Pancreas (tissue), 10 donors: Measurements from ENCODE around the gene MS4A6E. TPM values are rescaled to one million over a fixed set of nuclear protein-coding genes. Genes with fewer than 3 reads are reported as not detected.
A peak's percentile ranks its signal among the peaks of the same experiment; 100 is the strongest.

Source experiments
- ATAC-seq, 4 donors: fragments of 200-7000 bp; cut with Tn5 transposase; one replicate each; pipeline versions ENCODE4 v1.8.0 to v1.9.1; 2020; ENCODE audit warnings: mild to moderate bottlenecking in 4 of 4, moderate library complexity in 4 of 4
- DNase-seq, 6 donors: peaks; one replicate each; pipeline ENCODE4 v3.0.0-alpha.2; 2020
- FAIRE-seq: peaks from 2 replicates; lab custom pipeline; 2012; peaks lifted over from hg19 to GRCh38; lab: Jason Lieb, UNC
- H3K27ac ChIP-seq, 4 donors: fragments of 200-600 bp; sonication (generic); 1 replicate in 3 of 4; 2 replicates in 1 of 4; pipeline versions ENCODE4 v1.5.0 to v1.8.0; 2020
- H3K27me3 ChIP-seq, 4 donors: fragments of 200-600 bp; one replicate each; pipeline ENCODE4 v1.8.0; 2021
- H3K36me3 ChIP-seq, 3 donors: fragments of 200-600 bp; sonication (generic) in 1 of 3; one replicate each; pipeline versions ENCODE4 v1.5.0 to v1.8.0; 2020 to 2021
- H3K4me1 ChIP-seq, 3 donors: fragments of 200-600 bp; one replicate each; pipeline ENCODE4 v1.8.0; 2021
- H3K4me3 ChIP-seq, 4 donors: fragments of 200-600 bp; sonication (generic) in 2 of 4; one replicate each; pipeline versions ENCODE4 v1.5.0 to v1.8.0; 2020 to 2021
- H3K9me3 ChIP-seq, 4 donors: fragments of 200-600 bp; one replicate each; pipeline ENCODE4 v1.8.0; 2021
- CTCF ChIP-seq, 4 donors: fragments of 200-600 bp; sonication (generic) in 3 of 4; IDR thresholded peaks; one replicate each; pipeline versions ENCODE4 v1.5.0 to v1.8.0; 2021; ENCODE audit warnings: antibody characterized with exemption in 4 of 4
- intact Hi-C, 3 donors: fragments of 100-400 bp; cut with DNase I; formaldehyde crosslinking; loops; one replicate each; pipeline versions ENCODE4 v1.11.1 to v1.14.2; 2022
- polyA plus RNA-seq, 2 donors: library from polyadenylated mRNA; stranded (reverse); fragments of 200-250 nt; gene quantifications; one replicate each; pipeline ENCODE4 v1.2.3, GENCODE V29; 2013
- total RNA-seq, 6 donors: library from RNA; stranded (reverse); fragmentation: NEBNext Ultra II Directional in 4 of 6; extraction: Animal tissue kit (Norgen Biotek cat#: 25700) in 4 of 6; gene quantifications; one replicate each; pipeline versions ENCODE4 v1.2.1 to v1.2.4, GENCODE V29; 2021 to 2023
- donor health status: healthy with polysubstance abuse.
- donor health status: DM: no; HTN: no; CAD: no; lungs with moderate emphysema.
- donor health status: DM: no; HTN: no; CAD: no.
- donor health status: control.
- donor health status: control.
- donor health status: Bipolar disorder and iron deficiency.
- donor health status: DM: yes; HTN: yes; CAD: no.
- donor health status: DM: no; HTN: no; CAD: no.
- donor health status: DM: no; HTN: no; CAD: no.
- donor health status: DM: yes; HTN: yes; CAD: no.

Gene MS4A6E
- total and polyA plus RNA-seq, 8 donors, result not detected

- Histone ChIP-seq H3K36me3 (no peaks in the 10 kb centered on the region), H3K27me3 (peaks cover 0 to under 1% (median 0%) of the 10 kb centered on the region in 4 donors), H3K27ac (peak overlapping the region in 1 of 4 donors; percentile 42), H3K4me1 (no peaks in the 10 kb centered on the region), H3K4me3 (no peak overlapping the region), H3K9me3 (no peaks in the 10 kb centered on the region)
- intact Hi-C loops, result no loop called here
- FAIRE-seq (no peak), ATAC-seq (peak in 1 of 4 donors; percentile 27), DNase-seq (no peak)
- TF ChIP-seq CTCF (IDR thresholded peaks at IDR 0.05), result no peak
These were observed 63.4 kb downstream of the MS4A6E start for GRCh38 chr11:60390419-60390818.

Other genes starting within 250 kb of the MS4A6E start
- under 1 TPM in 5 of 6 donors, not detected in 1; 0.09 to 0.93 (median 0.52) TPM for gene MS4A2, start 238.6 kb upstream of the MS4A6E start, total RNA-seq
- under 1 TPM; 0.04 to 0.35 TPM for gene MS4A2, start 238.6 kb upstream of the MS4A6E start, polyA plus RNA-seq
- 10 to 100 TPM in 3 of 6 donors, 1 to 10 TPM in 3; 3.1 to 69.3 (median 17.6) TPM for gene MS4A6A, start 144.2 kb upstream of the MS4A6E start, total RNA-seq
- 1 to 10 TPM; 6.8 to 7.2 TPM for gene MS4A6A, start 144.2 kb upstream of the MS4A6E start, polyA plus RNA-seq
- gene MS4A4E, start 84.1 kb upstream of the MS4A6E start, total RNA-seq, result 1 to 10 TPM in 1 of 6 donors, under 1 TPM in 4, not detected in 1; 0.24 to 3.3 (median 0.52) TPM
- under 1 TPM; 0.14 to 0.34 TPM for gene MS4A4E, start 84.1 kb upstream of the MS4A6E start, polyA plus RNA-seq
- 10 to 100 TPM in 1 of 6 donors, 1 to 10 TPM in 3, under 1 TPM in 2; 0.43 to 18.9 (median 4.8) TPM for gene MS4A4A, start 46.6 kb upstream of the MS4A6E start, total RNA-seq
- gene MS4A4A, start 46.6 kb upstream of the MS4A6E start, polyA plus RNA-seq, result 1 to 10 TPM in 1 of 2 donors, under 1 TPM in 1; 0.89 to 2.2 TPM
- gene MS4A7, start 51.3 kb downstream of the MS4A6E start, total RNA-seq, result 10 to 100 TPM in 3 of 6 donors, 1 to 10 TPM in 3; 1.4 to 26.2 (median 7.3) TPM
- gene MS4A7, start 51.3 kb downstream of the MS4A6E start, polyA plus RNA-seq, result 1 to 10 TPM; 1.9 to 2.2 TPM
- gene MS4A14, start 69.2 kb downstream of the MS4A6E start, total RNA-seq, result 1 to 10 TPM in 1 of 6 donors, under 1 TPM in 5; 0.04 to 1.8 (median 0.31) TPM
- under 1 TPM; 0.19 to 0.30 TPM for gene MS4A14, start 69.2 kb downstream of the MS4A6E start, polyA plus RNA-seq
- not detected for gene MS4A5, start 102.3 kb downstream of the MS4A6E start, total RNA-seq
- not detected for gene MS4A5, start 102.3 kb downstream of the MS4A6E start, polyA plus RNA-seq
- 1 to 10 TPM in 1 of 6 donors, under 1 TPM in 3, not detected in 2; 0.15 to 1.2 (median 0.65) TPM for gene MS4A1, start 128.6 kb downstream of the MS4A6E start, total RNA-seq
- gene MS4A1, start 128.6 kb downstream of the MS4A6E start, polyA plus RNA-seq, result under 1 TPM; 0.08 to 0.14 TPM
- gene MS4A12, start 165.5 kb downstream of the MS4A6E start, total RNA-seq, result not detected
- under 1 TPM in 1 of 2 donors, not detected in 1; 0.15 TPM for gene MS4A12, start 165.5 kb downstream of the MS4A6E start, polyA plus RNA-seq
- not detected for gene MS4A13, start 188.1 kb downstream of the MS4A6E start, total RNA-seq
- gene MS4A13, start 188.1 kb downstream of the MS4A6E start, polyA plus RNA-seq, result not detected